Measurements from ENCODE around the gene GALNT2.

Gene GALNT2

GRCh38 chr1:230288641-230289349 is 221.8 kb downstream of the GALNT2 start:
- Histone ChIP-seq H3K4me3 (ENCODE audit: low read depth, low read length) (no peak overlapping the region), H3K36me3 (replicated peaks) (no peaks in the 10 kb centered on the region), H3K27me3 (replicated peaks) (peaks cover 7% of the 10 kb centered on the region), H3K27ac (no peak overlapping the region)
- peak; percentile 8 for DNase-seq
- in situ Hi-C loops (cut with HindIII; ENCODE audit: low pct_ligation_motif_present, low sequenced_read_pairs), result no loop called here
- no peak for TF ChIP-seq CTCF (IDR thresholded peaks at IDR 0.05; ENCODE audit: low read depth, low read length, missing control alignments)

GRCh38 chr1:230289350-230289644 is 222.3 kb downstream of the GALNT2 start:
- Histone ChIP-seq H3K36me3 (replicated peaks) (no peaks in the 10 kb centered on the region), H3K27ac (no peak overlapping the region), H3K27me3 (replicated peaks) (peaks cover 7% of the 10 kb centered on the region), H3K4me3 (ENCODE audit: low read depth, low read length) (no peak overlapping the region)
- no peak for DNase-seq
- no peak for TF ChIP-seq CTCF (IDR thresholded peaks at IDR 0.05; ENCODE audit: low read depth, low read length, missing control alignments)
- in situ Hi-C loops (cut with HindIII; ENCODE audit: low pct_ligation_motif_present, low sequenced_read_pairs), result no loop called here

GRCh38 chr1:230291731-230292620 is 224.9 kb downstream of the GALNT2 start:
- DNase-seq, result no peak
- no peak overlapping the region for H3K27ac ChIP-seq
- no peak for TF ChIP-seq CTCF (IDR thresholded peaks at IDR 0.05; ENCODE audit: low read depth, low read length, missing control alignments)
- no peaks in the 10 kb centered on the region for H3K36me3 ChIP-seq (replicated peaks)
- H3K4me3 ChIP-seq (ENCODE audit: low read depth, low read length), result no peak overlapping the region
- in situ Hi-C loops (cut with HindIII; ENCODE audit: low pct_ligation_motif_present, low sequenced_read_pairs), result no loop called here
- peaks cover 7% of the 10 kb centered on the region for H3K27me3 ChIP-seq (replicated peaks)

- no peak for TF ChIP-seq CTCF (IDR thresholded peaks at IDR 0.05; ENCODE audit: low read depth, low read length, missing control alignments)
- no peak for DNase-seq
- Histone ChIP-seq H3K36me3 (replicated peaks) (no peaks in the 10 kb centered on the region), H3K4me3 (ENCODE audit: low read depth, low read length) (no peak overlapping the region), H3K27me3 (replicated peaks) (peaks cover 7% of the 10 kb centered on the region), H3K27ac (no peak overlapping the region)
- in situ Hi-C loops (cut with HindIII; ENCODE audit: low pct_ligation_motif_present, low sequenced_read_pairs), result no loop called here
Observed at GRCh38 chr1:230292689-230293389, 225.8 kb downstream of the GALNT2 start.

- in situ Hi-C loops (cut with HindIII; ENCODE audit: low pct_ligation_motif_present, low sequenced_read_pairs), result no loop called here
- peaks cover 7% of the 10 kb centered on the region for H3K27me3 ChIP-seq (replicated peaks)
- no peak overlapping the region for H3K27ac ChIP-seq
- DNase-seq, result no peak
- H3K36me3 ChIP-seq (replicated peaks), result no peaks in the 10 kb centered on the region
- TF ChIP-seq CTCF (IDR thresholded peaks at IDR 0.05; ENCODE audit: low read depth, low read length, missing control alignments), result no peak
- H3K4me3 ChIP-seq (ENCODE audit: low read depth, low read length), result no peak overlapping the region
Observed at GRCh38 chr1:230293390-230293700, 226.3 kb downstream of the GALNT2 start.
